ENCODE results near the gene PHACTR3. TPM values are rescaled to one million over a fixed set of nuclear protein-coding genes. Genes with fewer than 3 reads are reported as not detected.
"Not testable (repeated sequence)": the region's sequence is repeated elsewhere in the genome, so short reads cannot be mapped to it uniquely, and the experiment has no call there.

Gene PHACTR3
- total RNA-seq, 1 experiment from 2014 or later, result 30.6 TPM

DNA sequence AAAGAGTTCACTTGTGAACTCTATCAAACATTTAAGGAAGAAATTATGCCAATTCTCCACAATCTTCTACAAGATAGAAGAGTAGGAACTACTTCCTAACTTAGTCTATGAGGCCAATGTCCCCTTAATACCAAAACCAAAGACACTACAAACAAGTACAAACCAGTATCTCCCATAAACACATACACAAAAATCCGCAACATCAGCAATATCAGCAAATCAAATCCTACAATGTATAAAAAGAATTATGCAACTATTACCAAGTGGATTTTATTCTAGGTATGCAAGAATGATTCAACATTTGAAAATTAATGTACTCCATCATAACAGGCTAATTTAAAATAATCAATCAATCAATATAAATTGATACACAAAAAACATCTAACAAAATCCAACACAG is 283.7 kb downstream of the PHACTR3 start:
- no TSS peak for BruUV-seq (replicated peaks)
- Histone ChIP-seq H3K27ac (ENCODE audit: low read length) (no peak overlapping the region), H3K9me2 (replicated peaks; ENCODE audit: low read length) (no peaks in the 10 kb centered on the region), H3K27me3 (ENCODE audit: low read length) (no peaks in the 10 kb centered on the region), H2AFZ (ENCODE audit: low read length) (no peak overlapping the region), H3K4me1 (ENCODE audit: insufficient read depth, low read length) (peaks cover 8% of the 10 kb centered on the region; the same call in 1 of the 2 replicates), H4K20me1 (ENCODE audit: low read length) (no peaks in the 10 kb centered on the region), H3K9me3 (ENCODE audit: low read length) (no peaks in the 10 kb centered on the region), H3K36me3 (ENCODE audit: low read depth, low read length) (no peaks in the 10 kb centered on the region), H3K4me3 (ENCODE audit: low read length) (no peak overlapping the region), H3K79me2 (ENCODE audit: low read length) (no peaks in the 10 kb centered on the region), H3K4me2 (ENCODE audit: low read length) (no peak overlapping the region), H3K9ac (ENCODE audit: low read length) (no peak overlapping the region), H3F3A (ENCODE audit: low read length, unreplicated experiment) (no peaks in the 10 kb centered on the region)
- ChIA-PET POLR2A (ENCODE audit: unreplicated experiment) (no interaction called here), CTCF (no interaction called here)
- no peak for DNase-seq
- intact Hi-C loops (cut with micrococcal nuclease), result no loop called here
- no peak for ATAC-seq
- no peak for TF ChIP-seq EZH2phosphoT487 (IDR thresholded peaks at IDR 0.05; ENCODE audit: borderline replicate concordance, low read length)
- no peak for TF ChIP-seq EZH2 (IDR thresholded peaks at IDR 0.05; ENCODE audit: low read length, unreplicated experiment)
- TF ChIP-seq, protein P1, sequence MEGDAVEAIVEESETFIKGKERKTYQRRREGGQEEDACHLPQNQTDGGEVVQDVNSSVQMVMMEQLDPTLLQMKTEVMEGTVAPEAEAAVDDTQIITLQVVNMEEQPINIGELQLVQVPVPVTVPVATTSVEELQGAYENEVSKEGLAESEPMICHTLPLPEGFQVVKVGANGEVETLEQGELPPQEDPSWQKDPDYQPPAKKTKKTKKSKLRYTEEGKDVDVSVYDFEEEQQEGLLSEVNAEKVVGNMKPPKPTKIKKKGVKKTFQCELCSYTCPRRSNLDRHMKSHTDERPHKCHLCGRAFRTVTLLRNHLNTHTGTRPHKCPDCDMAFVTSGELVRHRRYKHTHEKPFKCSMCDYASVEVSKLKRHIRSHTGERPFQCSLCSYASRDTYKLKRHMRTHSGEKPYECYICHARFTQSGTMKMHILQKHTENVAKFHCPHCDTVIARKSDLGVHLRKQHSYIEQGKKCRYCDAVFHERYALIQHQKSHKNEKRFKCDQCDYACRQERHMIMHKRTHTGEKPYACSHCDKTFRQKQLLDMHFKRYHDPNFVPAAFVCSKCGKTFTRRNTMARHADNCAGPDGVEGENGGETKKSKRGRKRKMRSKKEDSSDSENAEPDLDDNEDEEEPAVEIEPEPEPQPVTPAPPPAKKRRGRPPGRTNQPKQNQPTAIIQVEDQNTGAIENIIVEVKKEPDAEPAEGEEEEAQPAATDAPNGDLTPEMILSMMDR (conservative IDR thresholded peaks at IDR 0.05; ENCODE audit: low read depth, low read length), result no peak

- H2AFZ ChIP-seq (ENCODE audit: low read length); H3K27ac ChIP-seq (ENCODE audit: low read length); DNase-seq; H4K20me1 ChIP-seq (ENCODE audit: low read length); H3K4me3 ChIP-seq (ENCODE audit: low read length); H3K36me3 ChIP-seq (ENCODE audit: low read depth, low read length); H3K4me1 ChIP-seq (ENCODE audit: insufficient read depth, low read length); H3K4me2 ChIP-seq (ENCODE audit: low read length); intact Hi-C loops (cut with micrococcal nuclease); H3K9me2 ChIP-seq (replicated peaks; ENCODE audit: low read length); H3K79me2 ChIP-seq (ENCODE audit: low read length); CTCF ChIA-PET; H3K9ac ChIP-seq (ENCODE audit: low read length); H3K9me3 ChIP-seq (ENCODE audit: low read length); ATAC-seq; H3F3A ChIP-seq (ENCODE audit: low read length, unreplicated experiment); H3K27me3 ChIP-seq (ENCODE audit: low read length); BruUV-seq (replicated peaks); POLR2A ChIA-PET (ENCODE audit: unreplicated experiment): not testable (repeated sequence)
These were observed 285.7 kb downstream of the PHACTR3 start for GRCh38 chr20:59890035-59890434.

DNA sequence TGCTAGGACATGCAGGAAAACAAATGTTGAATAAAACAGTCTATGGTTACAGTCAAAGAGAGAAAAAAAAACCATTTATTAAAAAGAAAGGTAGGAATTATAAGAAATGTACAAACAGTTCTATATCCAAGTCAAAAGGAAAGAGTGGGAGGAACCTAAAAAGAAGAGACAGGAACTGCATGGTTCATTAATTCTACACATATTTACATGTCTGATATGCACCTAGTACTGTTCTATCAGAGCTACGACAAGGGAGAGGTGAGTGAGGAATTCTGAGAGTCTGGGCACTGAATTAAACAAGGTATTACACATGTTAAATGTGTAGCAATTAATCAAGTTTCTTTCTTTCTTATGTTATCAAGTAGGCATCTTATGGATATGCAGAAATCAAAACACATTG is 287.2 kb downstream of the PHACTR3 start:
- no peak for ATAC-seq
- Histone ChIP-seq H3K4me1 (ENCODE audit: insufficient read depth, low read length) (no peaks in the 10 kb centered on the region), H3K4me3 (ENCODE audit: low read length) (no peak overlapping the region), H4K20me1 (ENCODE audit: low read length) (no peaks in the 10 kb centered on the region), H2AFZ (ENCODE audit: low read length) (no peak overlapping the region), H3F3A (ENCODE audit: low read length, unreplicated experiment) (no peaks in the 10 kb centered on the region), H3K9ac (ENCODE audit: low read length) (no peak overlapping the region), H3K27ac (ENCODE audit: low read length) (no peak overlapping the region), H3K9me2 (replicated peaks; ENCODE audit: low read length) (no peaks in the 10 kb centered on the region), H3K4me2 (ENCODE audit: low read length) (no peak overlapping the region), H3K27me3 (ENCODE audit: low read length) (no peaks in the 10 kb centered on the region), H3K9me3 (ENCODE audit: low read length) (no peaks in the 10 kb centered on the region), H3K36me3 (ENCODE audit: low read depth, low read length) (no peaks in the 10 kb centered on the region), H3K79me2 (ENCODE audit: low read length) (no peaks in the 10 kb centered on the region)
- intact Hi-C loops (cut with micrococcal nuclease), result no loop called here
- DNase-seq, result no peak
- POLR2A ChIA-PET (ENCODE audit: unreplicated experiment), result no interaction called here
- CTCF ChIA-PET, result no interaction called here
- no TSS peak for BruUV-seq (replicated peaks)
- TF ChIP-seq, protein P1 (conservative IDR thresholded peaks at IDR 0.05; ENCODE audit: low read depth, low read length), result no peak
- TF ChIP-seq EZH2 (IDR thresholded peaks at IDR 0.05; ENCODE audit: low read length, unreplicated experiment) (no peak), EZH2phosphoT487 (IDR thresholded peaks at IDR 0.05; ENCODE audit: borderline replicate concordance, low read length) (no peak)
